GM13977 (cell line): ENCODE data around the gene TPH1.

Source experiments
- DNase-seq: peaks from one replicate; pipeline ENCODE4 v3.0.0; 2012; ENCODE audit warnings: low spot score
- CTCF ChIP-seq: IDR thresholded peaks from 2 replicates; pipeline ENCODE4 v1.5.1; 2012; ENCODE audit warnings: mild to moderate bottlenecking, control low read depth; ENCODE audit not compliant: insufficient read depth; ENCODE audit errors: extremely low read depth, missing control alignments
- in situ Hi-C: fragments of 300-500 bp; cut with MboI; formaldehyde crosslinking; loops from one replicate; pipeline ENCODE4 v1.12.0; 2022; ENCODE audit warnings: low sequenced_read_pairs, low pct_unique_long_range_greater_than_20kb, mixed read lengths, inconsistent platforms; ENCODE audit not compliant: unreplicated experiment

The TPH1 gene

GRCh38 chr11:18013790-18014507 lies 32.1 kb downstream of the TPH1 start:
- in situ Hi-C loops: no loop called here
- peak; percentile 7 for TF ChIP-seq CTCF
- no peak for DNase-seq

- DNase-seq: peak; percentile 97
- in situ Hi-C loops: no loop called here
- no peak for TF ChIP-seq CTCF
Observed at GRCh38 chr11:18012906-18013781, 32.9 kb downstream of the TPH1 start, which contains the start of gene SERGEF. SERGEF (minus strand) TSS chr11:18013047; CDS start chr11:18013010, 37 bp downstream.

- DNase-seq: peak; percentile 39
- in situ Hi-C loops: no loop called here
- no peak for TF ChIP-seq CTCF
Observed at GRCh38 chr11:18012122-18012905, 33.8 kb downstream of the TPH1 start.

- in situ Hi-C loops: no loop called here
- no peak for TF ChIP-seq CTCF
- no peak for DNase-seq
Observed at GRCh38 chr11:18011633-18012032, 34.4 kb downstream of the TPH1 start.

GRCh38 chr11:18010977-18011586 lies 35.0 kb downstream of the TPH1 start:
- in situ Hi-C loops: no loop called here
- no peak for DNase-seq
- no peak for TF ChIP-seq CTCF
